HG03565 (cell line): ENCODE results near the gene TAS2R20.

Source experiments
- ATAC-seq: cut with Tn5 transposase; IDR thresholded peaks from one replicate; pipeline ENCODE4 v1.9.1; 2021; ENCODE audit warnings: mild to moderate bottlenecking, moderate library complexity; ENCODE audit not compliant: unreplicated experiment

Gene TAS2R20

GRCh38 chr12:10960211-10960610, 37.9 kb downstream of the TAS2R20 start:
- ATAC-seq: no peak

GRCh38 chr12:10959804-10960203, 38.3 kb downstream of the TAS2R20 start:
- no peak for ATAC-seq

GRCh38 chr12:10957741-10958140, 40.4 kb downstream of the TAS2R20 start:
- no peak for ATAC-seq

DNA sequence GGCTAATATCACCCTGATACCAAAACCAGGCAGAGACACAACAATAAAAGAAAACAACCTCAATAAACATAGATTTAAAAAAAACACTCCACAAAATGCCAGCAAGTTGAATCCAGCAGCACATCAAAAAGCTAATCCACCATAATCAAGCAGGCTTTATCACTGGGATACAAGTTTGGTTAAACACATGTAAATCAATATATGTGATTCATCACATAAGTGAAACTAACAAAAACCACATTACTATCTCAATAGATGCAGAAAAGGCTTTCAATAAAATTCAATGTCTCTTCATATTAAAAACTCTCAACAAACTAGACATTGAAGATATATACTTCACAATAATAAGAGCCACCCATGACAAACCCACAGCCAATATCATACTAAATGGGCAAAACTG, 42.0 kb downstream of the TAS2R20 start:
- ATAC-seq: no peak

GRCh38 chr12:10952645-10953044, 45.5 kb downstream of the TAS2R20 start:
- no peak for ATAC-seq
